Thyroid gland (tissue), 4 donors: ENCODE measurements around the gene ADCY5.

ENCODE experiments used
- POLR2A ChIP-seq, 2 donors: fragments of 450-650 bp; IDR thresholded peaks; one replicate each; pipeline ENCODE4 v1.6.1; 2017; ENCODE audit warnings: antibody characterized with exemption in 2 of 2, mild to moderate bottlenecking in 2 of 2, moderate library complexity in 1 of 2
- TF ChIP-seq, protein P1 (sequence below), 6 experiments: fragments of 200-600 bp in 3 of 6; fragments of 450-650 bp in 3 of 6; sonication (generic) in 3 of 6; IDR thresholded peaks; one replicate each; pipeline ENCODE4 v1.5.1; 2016 to 2019; ENCODE audit warnings: antibody characterized with exemption in 6 of 6, mild to moderate bottlenecking in 2 of 6, inconsistent platforms in 1 of 6, moderate library complexity in 1 of 6

DNA sequence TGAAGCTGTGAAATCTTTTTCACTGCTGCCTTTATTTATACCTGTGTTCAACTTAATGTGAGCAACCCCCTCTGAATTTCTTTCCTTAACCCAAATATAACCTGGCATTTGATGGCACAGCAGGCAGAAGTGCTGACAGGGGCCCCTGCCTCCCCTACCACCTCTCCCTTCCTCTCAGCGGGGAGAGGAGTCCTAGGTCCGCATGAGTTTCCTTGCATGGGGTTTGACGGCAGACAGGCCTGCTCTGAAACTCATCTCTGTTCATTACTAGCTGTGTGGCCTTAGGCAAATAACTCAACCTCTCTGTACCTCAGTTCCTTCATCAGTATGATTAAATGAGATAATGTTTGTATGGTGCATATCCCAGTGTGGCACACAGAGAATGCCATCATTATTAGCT lies 167.5 kb downstream of the ADCY5 start:
- TF ChIP-seq, protein P1, sequence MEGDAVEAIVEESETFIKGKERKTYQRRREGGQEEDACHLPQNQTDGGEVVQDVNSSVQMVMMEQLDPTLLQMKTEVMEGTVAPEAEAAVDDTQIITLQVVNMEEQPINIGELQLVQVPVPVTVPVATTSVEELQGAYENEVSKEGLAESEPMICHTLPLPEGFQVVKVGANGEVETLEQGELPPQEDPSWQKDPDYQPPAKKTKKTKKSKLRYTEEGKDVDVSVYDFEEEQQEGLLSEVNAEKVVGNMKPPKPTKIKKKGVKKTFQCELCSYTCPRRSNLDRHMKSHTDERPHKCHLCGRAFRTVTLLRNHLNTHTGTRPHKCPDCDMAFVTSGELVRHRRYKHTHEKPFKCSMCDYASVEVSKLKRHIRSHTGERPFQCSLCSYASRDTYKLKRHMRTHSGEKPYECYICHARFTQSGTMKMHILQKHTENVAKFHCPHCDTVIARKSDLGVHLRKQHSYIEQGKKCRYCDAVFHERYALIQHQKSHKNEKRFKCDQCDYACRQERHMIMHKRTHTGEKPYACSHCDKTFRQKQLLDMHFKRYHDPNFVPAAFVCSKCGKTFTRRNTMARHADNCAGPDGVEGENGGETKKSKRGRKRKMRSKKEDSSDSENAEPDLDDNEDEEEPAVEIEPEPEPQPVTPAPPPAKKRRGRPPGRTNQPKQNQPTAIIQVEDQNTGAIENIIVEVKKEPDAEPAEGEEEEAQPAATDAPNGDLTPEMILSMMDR (IDR thresholded peaks at IDR 0.05) = no peak
- TF ChIP-seq POLR2A (IDR thresholded peaks at IDR 0.05) = no peak
